Measurements from ENCODE around the gene MINK1. TPM values are rescaled to one million over a fixed set of nuclear protein-coding genes. Genes with fewer than 3 reads are reported as not detected.
A peak's percentile ranks its signal among the peaks of the same experiment; 100 is the strongest.

The MINK1 gene
- total RNA-seq, 2 experiments from 2014 or later = 50.8 to 51.5 TPM

DNA sequence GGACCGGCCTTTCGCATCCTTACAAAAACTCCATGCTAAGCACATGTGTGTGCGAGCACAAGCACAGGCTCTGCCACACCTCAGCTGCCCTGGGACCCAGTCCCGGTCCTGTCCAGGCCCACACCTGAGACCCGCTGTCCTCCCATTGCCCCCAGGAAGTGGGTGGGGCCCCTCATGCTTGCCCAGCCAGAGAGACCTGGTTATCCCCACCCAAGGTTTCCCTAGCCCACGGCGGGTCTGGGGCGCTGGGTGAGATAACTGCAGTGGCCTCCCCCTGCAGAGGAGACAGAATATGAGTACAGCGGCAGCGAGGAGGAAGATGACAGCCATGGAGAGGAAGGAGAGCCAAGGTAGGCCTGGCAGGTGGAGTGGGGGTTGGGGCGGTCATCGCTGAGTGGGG lies 53.7 kb downstream of the MINK1 start:
- no peaks in the 10 kb centered on the region for H3K27me3 Mint-ChIP-seq
- peak overlapping the region; percentile 5 for H3K27ac Mint-ChIP-seq
- no peak for DNase-seq
- intact Hi-C loops (cut with micrococcal nuclease) = loop anchor here (5.0 kb wide), 1 partner anchor 180 kb away; no protein-coding TSS in a partner anchor
- no peak for ATAC-seq
- TF ChIP-seq, protein P1, sequence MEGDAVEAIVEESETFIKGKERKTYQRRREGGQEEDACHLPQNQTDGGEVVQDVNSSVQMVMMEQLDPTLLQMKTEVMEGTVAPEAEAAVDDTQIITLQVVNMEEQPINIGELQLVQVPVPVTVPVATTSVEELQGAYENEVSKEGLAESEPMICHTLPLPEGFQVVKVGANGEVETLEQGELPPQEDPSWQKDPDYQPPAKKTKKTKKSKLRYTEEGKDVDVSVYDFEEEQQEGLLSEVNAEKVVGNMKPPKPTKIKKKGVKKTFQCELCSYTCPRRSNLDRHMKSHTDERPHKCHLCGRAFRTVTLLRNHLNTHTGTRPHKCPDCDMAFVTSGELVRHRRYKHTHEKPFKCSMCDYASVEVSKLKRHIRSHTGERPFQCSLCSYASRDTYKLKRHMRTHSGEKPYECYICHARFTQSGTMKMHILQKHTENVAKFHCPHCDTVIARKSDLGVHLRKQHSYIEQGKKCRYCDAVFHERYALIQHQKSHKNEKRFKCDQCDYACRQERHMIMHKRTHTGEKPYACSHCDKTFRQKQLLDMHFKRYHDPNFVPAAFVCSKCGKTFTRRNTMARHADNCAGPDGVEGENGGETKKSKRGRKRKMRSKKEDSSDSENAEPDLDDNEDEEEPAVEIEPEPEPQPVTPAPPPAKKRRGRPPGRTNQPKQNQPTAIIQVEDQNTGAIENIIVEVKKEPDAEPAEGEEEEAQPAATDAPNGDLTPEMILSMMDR (IDR thresholded peaks at IDR 0.05) = no peak
- ChIA-PET CTCF (interaction anchor here (0.8 to 3.0 kb wide), 3 partner anchors 97 to 466 kb away, joined by 3 to 8 read pairs (median 3); partner anchors contain the start of gene GLTPD2), POLR2A (interaction anchor here (0.6 kb wide), 1 partner anchor 882 kb away, joined by 3 read pairs; no protein-coding TSS in a partner anchor)
- H3K9me3 Mint-ChIP-seq = no peaks in the 10 kb centered on the region
- no peaks in the 10 kb centered on the region for H3K4me1 Mint-ChIP-seq (ENCODE audit: low read depth)
- no peak overlapping the region for H3K4me3 Mint-ChIP-seq
- peaks cover 13% of the 10 kb centered on the region for H3K36me3 Mint-ChIP-seq (ENCODE audit: low read depth)

- no peaks in the 10 kb centered on the region for H3K9me3 Mint-ChIP-seq
- no peak overlapping the region for H3K27ac Mint-ChIP-seq
- TF ChIP-seq, protein P1 (IDR thresholded peaks at IDR 0.05) = no peak
- H3K27me3 Mint-ChIP-seq = no peaks in the 10 kb centered on the region
- H3K4me1 Mint-ChIP-seq (ENCODE audit: low read depth) = no peaks in the 10 kb centered on the region
- POLR2A ChIA-PET = interaction anchor here (0.6 kb wide), 1 partner anchor 883 kb away, joined by 3 read pairs; no protein-coding TSS in a partner anchor
- intact Hi-C loops (cut with micrococcal nuclease) = loop anchor here (5.0 kb wide), 1 partner anchor 180 kb away; no protein-coding TSS in a partner anchor
- H3K4me3 Mint-ChIP-seq = no peak overlapping the region
- CTCF ChIA-PET = interaction anchor here (0.8 to 3.3 kb wide), 5 partner anchors 12 to 467 kb away, joined by 3 to 11 read pairs (median 4); partner anchors contain the start of genes C17orf107 and GLTPD2
- H3K36me3 Mint-ChIP-seq (ENCODE audit: low read depth) = peaks cover 15% of the 10 kb centered on the region
- ATAC-seq (no peak), DNase-seq (no peak)
Measured at GRCh38 chr17:4887581-4887980, 54.4 kb downstream of the MINK1 start.

- ATAC-seq = no peak
- no peaks in the 10 kb centered on the region for H3K9me3 Mint-ChIP-seq
- intact Hi-C loops (cut with micrococcal nuclease) = no loop called here
- POLR2A ChIA-PET = interaction anchor here (0.9 to 1.1 kb wide), 2 partner anchors 8 to 145 kb away, joined by 3 read pairs; partner anchors contain the start of gene C17orf107
- CTCF ChIA-PET = interaction anchor here (0.8 to 1.7 kb wide), 7 partner anchors 8 to 325 kb away, joined by 3 to 5 read pairs (median 3); partner anchors contain the start of genes C17orf107 and MED11
- TF ChIP-seq, protein P1 (IDR thresholded peaks at IDR 0.05) = no peak
- no peak overlapping the region for H3K4me3 Mint-ChIP-seq
- H3K36me3 Mint-ChIP-seq (ENCODE audit: low read depth) = peaks cover 15% of the 10 kb centered on the region
- DNase-seq = no peak
- H3K27me3 Mint-ChIP-seq = no peaks in the 10 kb centered on the region
- no peaks in the 10 kb centered on the region for H3K4me1 Mint-ChIP-seq (ENCODE audit: low read depth)
- H3K27ac Mint-ChIP-seq = no peak overlapping the region
Measured at GRCh38 chr17:4891411-4892410, 58.6 kb downstream of the MINK1 start.

DNA sequence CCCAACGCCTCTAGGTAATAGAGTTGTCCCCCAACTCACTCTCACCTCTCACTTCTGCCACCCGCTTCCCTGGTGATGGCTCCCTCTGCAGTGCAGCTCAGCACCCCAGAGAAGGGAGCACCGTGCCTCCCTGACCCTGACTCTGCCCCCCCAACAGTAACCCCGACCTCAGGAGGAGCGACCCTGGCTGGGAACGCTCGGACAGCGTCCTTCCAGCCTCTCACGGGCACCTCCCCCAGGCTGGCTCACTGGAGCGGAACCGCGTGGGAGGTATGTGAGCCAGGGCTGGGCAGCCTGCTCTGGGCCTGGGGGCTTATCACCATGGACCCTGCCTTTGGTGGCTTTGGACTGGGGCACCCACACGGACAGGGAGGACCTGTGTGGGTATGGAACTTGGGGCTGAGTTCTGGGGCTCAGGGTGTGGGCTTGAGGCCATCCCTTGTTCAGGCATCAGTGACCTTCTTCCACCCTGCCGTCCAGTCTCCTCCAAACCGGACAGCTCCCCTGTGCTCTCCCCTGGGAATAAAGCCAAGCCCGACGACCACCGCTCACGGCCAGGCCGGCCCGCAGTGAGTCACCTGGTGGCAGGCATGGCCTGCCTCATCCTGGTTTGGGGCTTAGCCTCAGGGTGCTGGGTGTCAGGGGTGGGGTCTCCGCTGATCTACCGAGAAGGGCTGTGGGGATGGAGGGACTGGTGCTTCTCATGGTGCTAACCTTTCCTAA lies 59.5 kb downstream of the MINK1 start:
- no peak overlapping the region for H3K4me3 Mint-ChIP-seq
- TF ChIP-seq, protein P1 (IDR thresholded peaks at IDR 0.05) = no peak
- no peaks in the 10 kb centered on the region for H3K4me1 Mint-ChIP-seq (ENCODE audit: low read depth)
- no peaks in the 10 kb centered on the region for H3K27me3 Mint-ChIP-seq
- intact Hi-C loops (cut with micrococcal nuclease) = no loop called here
- no peaks in the 10 kb centered on the region for H3K9me3 Mint-ChIP-seq
- ATAC-seq = no peak
- DNase-seq = no peak
- peaks cover 13% of the 10 kb centered on the region for H3K36me3 Mint-ChIP-seq (ENCODE audit: low read depth)
- no peak overlapping the region for H3K27ac Mint-ChIP-seq
- ChIA-PET POLR2A (no interaction called here), CTCF (interaction anchor here (1.7 kb wide), 1 partner anchor 161 kb away, joined by 4 read pairs; the partner anchor contains the start of gene MED11)
